ENCODE results near the gene TNFRSF6B. TPM values are rescaled to one million over a fixed set of nuclear protein-coding genes. Genes with fewer than 3 reads are reported as not detected.

TNFRSF6B gene
- total and polyA plus RNA-seq, 7 donors, result 1.2 to 186 (median 4.8) TPM

- Histone ChIP-seq H3K27ac (peak overlapping the region; percentile 27 to 96 (median 93)), H3K4me3 (no peak overlapping the region), H3K36me3 (peaks cover 11 to 20% (median 15%) of the 10 kb centered on the region in 4 donors), H3K27me3 (peaks cover 0 to 8% (median 0%) of the 10 kb centered on the region in 3 donors), H3K4me1 (peaks cover 0 to 37% (median 34%) of the 10 kb centered on the region in 4 donors), H3K9me3 (no peaks in the 10 kb centered on the region)
- intact Hi-C loops (cut with DNase I), result loop anchor here (5.0 kb wide), 1 partner anchor 525 kb away; the partner anchor contains the start of gene YTHDF1
- WGBS, 2 donors, result 90 to 92% methylated on average over 37 of the region's 37 CpGs
- DNase-seq, result no peak
- TF ChIP-seq EP300 (IDR thresholded peaks at IDR 0.05), result no peak
- no peak for TF ChIP-seq POLR2AphosphoS5 (IDR thresholded peaks at IDR 0.05)
- TF ChIP-seq POLR2A (IDR thresholded peaks at IDR 0.05), result no peak
- TF ChIP-seq CTCF (IDR thresholded peaks at IDR 0.05), result no peak
Measured at GRCh38 chr20:63742381-63743024, 46.1 kb downstream of the TNFRSF6B start.

GRCh38 chr20:63743210-63743970 is 46.9 kb downstream of the TNFRSF6B start:
- TF ChIP-seq POLR2A (IDR thresholded peaks at IDR 0.05), result no peak
- TF ChIP-seq POLR2AphosphoS5 (IDR thresholded peaks at IDR 0.05), result no peak
- no peak for TF ChIP-seq CTCF (IDR thresholded peaks at IDR 0.05)
- TF ChIP-seq EP300 (IDR thresholded peaks at IDR 0.05), result no peak
- peak; percentile 66 for DNase-seq
- peaks cover 0 to 28% (median 25%) of the 10 kb centered on the region in 4 donors for H3K4me1 ChIP-seq
- no peaks in the 10 kb centered on the region for H3K9me3 ChIP-seq
- intact Hi-C loops (cut with DNase I), result loop anchor here (5.0 kb wide), 1 partner anchor 526 kb away; the partner anchor contains the start of gene YTHDF1
- H3K4me3 ChIP-seq, result no peak overlapping the region
- peaks cover 11 to 20% (median 15%) of the 10 kb centered on the region in 4 donors for H3K36me3 ChIP-seq
- H3K27ac ChIP-seq, result no peak overlapping the region
- WGBS, 2 donors, result 89 to 90% methylated on average over 31 of the region's 31 CpGs
- no peaks in the 10 kb centered on the region for H3K27me3 ChIP-seq

- TF ChIP-seq EP300 (IDR thresholded peaks at IDR 0.05) (no peak), CTCF (IDR thresholded peaks at IDR 0.05) (no peak), POLR2A (IDR thresholded peaks at IDR 0.05) (no peak), POLR2AphosphoS5 (IDR thresholded peaks at IDR 0.05) (no peak)
- no peak for DNase-seq
- Histone ChIP-seq H3K4me3 (no peak overlapping the region), H3K27ac (no peak overlapping the region), H3K27me3 (no peaks in the 10 kb centered on the region), H3K9me3 (no peaks in the 10 kb centered on the region), H3K4me1 (peaks cover 0 to 21% (median 17%) of the 10 kb centered on the region in 4 donors), H3K36me3 (peaks cover 11 to 20% (median 15%) of the 10 kb centered on the region in 4 donors)
- intact Hi-C loops (cut with DNase I), result loop anchor here (5.0 kb wide), 1 partner anchor 527 kb away; the partner anchor contains the start of gene YTHDF1
- WGBS, 2 donors, result 69 to 76% methylated on average over 4 of the region's 4 CpGs
Measured at GRCh38 chr20:63744158-63744557, 47.7 kb downstream of the TNFRSF6B start.

- TF ChIP-seq CTCF (IDR thresholded peaks at IDR 0.05), result no peak
- TF ChIP-seq POLR2A (IDR thresholded peaks at IDR 0.05), result no peak
- no peak for TF ChIP-seq EP300 (IDR thresholded peaks at IDR 0.05)
- TF ChIP-seq POLR2AphosphoS5 (IDR thresholded peaks at IDR 0.05), result peak in 1 of 4 donors; percentile 15
- 71 to 84% methylated on average over 25 of the region's 25 CpGs for WGBS, 2 donors
- Histone ChIP-seq H3K27ac (no peak overlapping the region), H3K4me1 (peaks cover 0 to 19% (median 17%) of the 10 kb centered on the region in 4 donors), H3K36me3 (peaks cover 11 to 20% (median 15%) of the 10 kb centered on the region in 4 donors), H3K4me3 (no peak overlapping the region), H3K27me3 (no peaks in the 10 kb centered on the region), H3K9me3 (no peaks in the 10 kb centered on the region)
- intact Hi-C loops (cut with DNase I), result loop anchor here (5.0 kb wide), 1 partner anchor 527 kb away; the partner anchor contains the start of gene YTHDF1
- no peak for DNase-seq
Measured at GRCh38 chr20:63744574-63745423, 48.3 kb downstream of the TNFRSF6B start.
